Activated naive CD4-positive, alpha-beta T cell treated with anti-CD3 and anti-CD28 coated beads for 36 hours (primary cell): ENCODE data around the gene PACRG. TPM values are rescaled to one million over a fixed set of nuclear protein-coding genes. Genes with fewer than 3 reads are reported as not detected.

Source experiments
- CTCF ChIA-PET: fragments of 350-600 bp; sonication (Branson Sonifier 250); formaldehyde crosslinking; loops from one replicate; lab custom pipeline; 2021; ENCODE audit warnings: antibody characterized with exemption; lab: Charles Lee
- DNase-seq: peaks from one replicate; pipeline ENCODE4 v3.0.0-alpha.2; 2020
- H3K27ac Mint-ChIP-seq: one replicate; pipeline ENCODE4 v1.8.0; 2021; ENCODE audit warnings: mild to moderate bottlenecking, mixed read lengths
- H3K27me3 Mint-ChIP-seq: one replicate; pipeline ENCODE4 v1.8.0; 2021; ENCODE audit warnings: low read depth, mixed read lengths
- H3K36me3 Mint-ChIP-seq: one replicate; pipeline ENCODE4 v1.8.0; 2021; ENCODE audit warnings: low read depth, mixed read lengths
- H3K4me1 Mint-ChIP-seq: one replicate; pipeline ENCODE4 v1.8.0; 2021; ENCODE audit warnings: low read depth, mixed read lengths
- H3K4me3 Mint-ChIP-seq: one replicate; pipeline ENCODE4 v1.8.0; 2021; ENCODE audit warnings: mild to moderate bottlenecking, moderate library complexity, mixed read lengths
- H3K9me3 Mint-ChIP-seq: one replicate; pipeline ENCODE4 v1.8.0; 2021; ENCODE audit warnings: mixed read lengths
- intact Hi-C: fragments of 100-400 bp; cut with micrococcal nuclease; formaldehyde crosslinking; loops from one replicate; pipeline ENCODE4 v1.15.1; 2023
- total RNA-seq, 2 experiments: library from RNA; stranded (reverse); gene quantifications; one replicate each; pipeline ENCODE4 v1.2.3, GENCODE V29; 2021

The PACRG gene
- total RNA-seq, 2 experiments from 2014 or later, result not detected

DNA sequence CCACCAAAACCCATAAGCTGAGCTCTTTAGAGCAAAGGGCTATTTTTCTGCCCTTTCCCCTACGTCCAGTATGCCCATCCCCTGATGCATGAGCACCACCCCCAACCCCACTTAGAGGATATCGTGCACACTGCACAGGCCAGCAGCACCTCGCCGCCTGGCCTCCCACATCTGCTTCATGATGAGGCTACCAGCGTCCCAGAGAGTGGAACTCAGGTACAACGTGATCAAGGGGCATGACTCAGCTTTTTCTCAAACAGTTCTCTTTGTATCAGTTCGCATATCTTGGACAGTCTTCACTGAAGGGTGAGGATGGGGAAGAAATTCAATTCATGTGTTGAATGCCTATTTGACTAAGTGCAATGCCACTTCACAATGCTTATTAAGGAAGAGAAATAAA, 604.8 kb downstream of the PACRG start:
- Mint-ChIP-seq H3K36me3 (no peaks in the 10 kb centered on the region), H3K27me3 (peaks cover 8% of the 10 kb centered on the region), H3K4me3 (no peak overlapping the region), H3K27ac (no peak overlapping the region), H3K4me1 (no peaks in the 10 kb centered on the region), H3K9me3 (peaks cover 1% of the 10 kb centered on the region)
- no peak for DNase-seq
- intact Hi-C loops, result no loop called here
- CTCF ChIA-PET, result no interaction called here

DNA sequence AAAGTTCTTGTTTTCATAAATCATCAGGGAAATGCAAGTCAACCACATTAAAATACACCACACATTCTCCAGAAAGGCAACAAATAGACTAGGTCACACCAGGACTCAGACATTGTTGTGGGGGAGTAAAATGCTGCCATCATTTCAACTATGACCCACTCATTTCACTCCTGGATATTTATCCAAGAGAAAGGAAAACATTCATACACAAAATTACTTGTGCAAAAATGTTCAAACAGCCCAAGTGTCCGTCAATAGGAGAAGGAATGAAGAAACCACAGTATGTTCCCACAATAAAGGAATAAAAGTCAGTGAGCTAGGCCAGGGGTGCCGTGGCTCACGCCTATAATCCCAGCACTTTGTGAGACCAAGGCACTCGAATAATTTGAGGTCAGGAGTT, 605.3 kb downstream of the PACRG start:
- Mint-ChIP-seq H3K9me3 (no peaks in the 10 kb centered on the region), H3K27me3 (peaks cover 8% of the 10 kb centered on the region), H3K4me1 (no peaks in the 10 kb centered on the region), H3K27ac (no peak overlapping the region), H3K4me3 (no peak overlapping the region), H3K36me3 (no peaks in the 10 kb centered on the region)
- intact Hi-C loops, result no loop called here
- CTCF ChIA-PET, result no interaction called here
- DNase-seq, result no peak

DNA sequence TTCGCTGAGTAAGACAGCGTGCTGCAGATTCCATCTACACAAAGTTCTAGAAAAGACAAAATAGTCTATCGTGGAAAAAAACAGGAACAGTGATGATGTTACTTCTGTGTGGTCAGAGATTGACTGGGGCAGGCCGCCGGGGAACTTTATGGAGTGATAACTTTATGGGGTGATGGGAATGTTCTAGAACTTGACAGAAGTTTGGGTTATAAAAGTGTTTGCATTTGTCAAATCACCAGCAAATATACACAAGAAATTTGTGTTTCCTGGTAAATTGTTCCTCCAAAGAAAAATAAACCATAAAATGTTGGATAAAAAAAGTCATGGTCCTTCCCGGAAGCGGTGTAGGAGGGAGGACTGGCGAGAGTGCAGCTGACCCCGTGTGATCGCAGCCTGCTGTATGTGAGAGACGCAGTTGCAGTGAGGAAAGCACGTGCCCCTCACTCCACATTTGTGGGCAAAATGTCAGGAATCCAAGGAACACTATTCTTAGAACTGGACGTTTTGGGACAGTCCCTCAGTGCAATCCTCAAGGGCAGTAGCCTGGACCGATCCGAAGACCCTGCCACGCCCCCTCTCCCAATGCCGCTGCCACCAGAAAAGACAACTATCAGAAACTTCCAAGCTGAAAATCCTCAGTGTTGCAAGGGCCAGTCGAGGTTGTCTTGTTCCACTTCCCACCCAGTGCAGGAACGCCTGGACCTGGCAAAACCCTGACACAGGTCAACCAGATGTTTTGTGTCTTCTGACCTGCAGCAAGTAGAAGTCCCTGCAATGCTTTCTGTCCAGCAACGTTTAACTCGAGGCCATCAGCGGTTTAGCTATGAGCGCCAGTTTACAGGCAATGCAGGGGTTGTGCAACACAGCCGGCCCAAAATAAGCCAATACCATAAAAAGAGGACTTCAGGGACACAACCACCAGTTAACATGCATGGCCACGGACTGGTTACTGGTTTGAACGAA, 606.2 kb downstream of the PACRG start:
- intact Hi-C loops, result no loop called here
- peaks cover 8% of the 10 kb centered on the region for H3K27me3 Mint-ChIP-seq
- no peaks in the 10 kb centered on the region for H3K36me3 Mint-ChIP-seq
- no peak overlapping the region for H3K4me3 Mint-ChIP-seq
- DNase-seq, result no peak
- H3K4me1 Mint-ChIP-seq, result no peaks in the 10 kb centered on the region
- no peaks in the 10 kb centered on the region for H3K9me3 Mint-ChIP-seq
- CTCF ChIA-PET, result interaction anchor here (0.6 kb wide), 1 partner anchor 125 kb away, joined by 6 read pairs; no protein-coding TSS in a partner anchor
- H3K27ac Mint-ChIP-seq, result no peak overlapping the region

DNA sequence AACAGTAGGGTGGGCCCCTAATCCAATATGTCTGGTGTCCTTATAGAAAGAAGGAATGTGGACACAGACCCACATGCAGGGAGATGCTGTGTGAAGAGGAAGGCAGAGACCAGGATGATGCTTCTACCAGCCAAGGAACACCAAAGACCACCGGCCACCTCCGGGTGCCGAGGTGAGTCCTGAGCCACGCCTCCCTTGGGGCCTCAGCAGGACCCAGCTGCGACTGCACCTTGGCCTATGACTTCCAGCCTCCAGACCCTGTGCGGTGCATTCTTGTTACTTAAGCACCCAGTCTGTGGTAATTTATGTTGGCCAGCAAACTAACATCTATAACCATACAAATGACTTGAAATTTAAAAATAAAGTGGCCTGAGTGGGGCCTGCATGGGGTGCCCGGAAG, 607.3 kb downstream of the PACRG start:
- Mint-ChIP-seq H3K36me3 (no peaks in the 10 kb centered on the region), H3K27me3 (peaks cover 8% of the 10 kb centered on the region), H3K9me3 (no peaks in the 10 kb centered on the region), H3K4me1 (no peaks in the 10 kb centered on the region), H3K4me3 (no peak overlapping the region), H3K27ac (no peak overlapping the region)
- intact Hi-C loops, result no loop called here
- DNase-seq, result no peak
- CTCF ChIA-PET, result no interaction called here

DNA sequence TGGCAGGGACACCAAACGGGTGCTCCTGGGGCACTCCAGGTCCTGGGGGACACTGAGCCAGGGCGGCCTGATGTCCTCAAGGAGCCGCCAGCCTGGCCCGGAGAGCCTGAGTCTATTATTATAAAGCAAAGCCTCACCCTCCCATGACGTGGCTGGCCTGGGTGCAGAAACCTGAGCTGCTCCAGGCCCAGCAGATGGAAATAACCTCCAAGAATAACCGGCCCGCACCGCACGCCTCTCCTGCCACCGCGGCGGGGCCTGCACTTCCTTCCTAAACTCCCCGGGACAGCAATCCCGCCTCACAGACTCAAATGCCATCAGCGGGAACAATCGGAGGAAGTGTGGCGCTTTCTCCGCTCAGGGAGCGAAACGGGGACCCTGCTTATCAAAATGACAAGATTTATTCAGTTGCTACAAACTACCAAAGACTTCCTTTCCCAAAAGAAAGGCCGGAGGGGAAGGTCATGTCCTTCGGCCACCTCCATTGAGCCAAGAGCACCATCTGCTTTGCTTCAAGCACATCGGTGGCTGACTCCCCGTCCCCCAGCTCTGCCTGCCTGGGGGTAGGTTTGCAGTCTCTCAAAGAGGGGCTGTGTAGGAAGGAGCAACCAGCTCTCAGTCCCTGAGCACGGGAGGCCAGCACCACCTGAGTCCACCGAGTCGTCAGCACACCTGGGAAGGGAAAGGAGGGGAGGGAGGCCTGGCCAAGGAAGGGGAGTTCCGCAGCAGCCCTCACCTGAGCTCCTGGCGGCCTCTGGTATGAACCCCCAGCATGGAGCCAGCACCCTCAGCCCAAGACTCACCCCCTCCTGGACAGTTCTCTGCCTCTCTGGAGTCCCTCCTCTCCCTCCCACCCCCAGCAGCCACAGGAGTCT, 608.1 kb downstream of the PACRG start:
- Mint-ChIP-seq H3K4me3 (no peak overlapping the region), H3K27ac (no peak overlapping the region), H3K27me3 (peaks cover 8% of the 10 kb centered on the region), H3K36me3 (no peaks in the 10 kb centered on the region), H3K9me3 (no peaks in the 10 kb centered on the region), H3K4me1 (no peaks in the 10 kb centered on the region)
- intact Hi-C loops, result no loop called here
- CTCF ChIA-PET, result no interaction called here
- no peak for DNase-seq

DNA sequence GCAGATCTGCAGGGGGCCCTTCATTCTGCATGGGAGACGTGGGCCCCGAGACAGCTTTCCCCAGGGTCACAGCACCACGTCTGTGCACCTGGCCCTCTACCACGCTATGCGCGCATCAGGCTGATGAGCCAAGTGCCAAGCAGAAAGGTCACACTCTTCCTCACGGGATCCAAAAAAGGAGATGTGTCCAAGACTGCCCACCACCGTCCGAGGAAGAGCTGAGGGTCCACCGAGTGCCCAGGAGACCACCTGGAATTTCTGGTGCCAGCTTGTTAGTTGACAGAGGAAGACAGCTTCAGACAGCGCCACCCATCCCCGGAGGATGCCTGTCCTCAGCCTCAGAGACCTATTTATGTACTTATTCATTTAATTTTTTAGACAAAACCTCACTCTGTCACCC, 609.2 kb downstream of the PACRG start:
- H3K27me3 Mint-ChIP-seq, result peaks cover 8% of the 10 kb centered on the region
- no peak overlapping the region for H3K4me3 Mint-ChIP-seq
- CTCF ChIA-PET, result interaction anchor here (0.8 kb wide), 1 partner anchor 8 kb away, joined by 3 read pairs; no protein-coding TSS in a partner anchor
- no peaks in the 10 kb centered on the region for H3K36me3 Mint-ChIP-seq
- no peaks in the 10 kb centered on the region for H3K4me1 Mint-ChIP-seq
- intact Hi-C loops, result no loop called here
- no peaks in the 10 kb centered on the region for H3K9me3 Mint-ChIP-seq
- DNase-seq, result no peak
- no peak overlapping the region for H3K27ac Mint-ChIP-seq

DNA sequence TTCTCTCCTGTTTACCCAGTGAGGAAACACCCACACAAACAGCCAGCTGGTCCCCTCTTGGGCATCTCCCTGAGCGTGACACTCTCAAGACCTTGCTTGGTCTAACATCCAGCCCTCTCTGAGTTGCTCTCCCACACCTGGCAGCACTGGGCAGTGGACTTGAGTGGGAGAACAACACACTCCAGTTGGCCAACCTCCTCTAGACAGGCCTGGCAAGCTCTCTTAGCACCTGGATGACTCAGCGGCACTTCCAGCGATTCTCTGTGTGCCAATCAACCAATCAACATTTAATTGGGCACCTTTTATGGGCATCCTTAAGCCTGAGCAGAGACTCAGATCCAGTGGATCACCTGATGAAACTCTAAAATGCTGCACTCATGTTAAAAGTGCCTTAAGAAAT, 610.2 kb downstream of the PACRG start:
- Mint-ChIP-seq H3K4me3 (no peak overlapping the region), H3K4me1 (no peaks in the 10 kb centered on the region), H3K9me3 (no peaks in the 10 kb centered on the region), H3K27me3 (peaks cover 8% of the 10 kb centered on the region), H3K36me3 (no peaks in the 10 kb centered on the region), H3K27ac (no peak overlapping the region)
- CTCF ChIA-PET, result no interaction called here
- intact Hi-C loops, result no loop called here
- DNase-seq, result no peak

DNA sequence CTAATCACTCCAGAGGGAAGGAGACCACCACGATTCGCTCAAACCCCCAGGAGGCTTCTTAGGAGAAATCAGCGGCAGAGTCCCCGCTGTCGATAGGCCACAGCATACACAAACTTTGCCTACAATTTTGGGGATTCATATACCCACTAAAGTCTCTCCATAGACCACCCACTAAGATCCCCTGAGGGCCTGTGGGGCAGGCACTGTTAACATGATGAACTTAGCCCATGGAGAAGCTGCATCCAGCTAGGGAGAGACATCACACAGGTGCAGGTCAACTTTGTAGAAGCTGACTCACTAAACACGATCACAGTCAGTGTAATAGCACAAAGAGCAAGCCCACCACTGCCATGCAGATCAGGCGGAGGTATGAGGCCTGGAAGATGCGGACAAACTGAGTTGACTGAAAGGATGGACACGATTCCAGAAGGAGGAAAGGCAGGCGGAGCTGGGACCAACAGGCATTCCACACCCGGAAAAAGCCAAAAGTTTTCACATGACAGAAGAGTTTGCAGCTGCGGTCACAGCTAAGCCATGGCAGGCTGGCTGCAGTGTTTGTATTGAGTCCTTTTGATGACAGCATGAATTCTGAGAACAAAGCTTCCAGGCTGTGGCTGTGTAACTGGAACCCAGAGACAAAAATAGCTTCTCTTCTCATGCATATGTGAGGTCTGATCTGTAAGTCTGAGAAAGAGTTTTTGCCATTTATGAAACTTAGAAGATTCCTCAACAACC, 611.1 kb downstream of the PACRG start:
- H3K27ac Mint-ChIP-seq, result no peak overlapping the region
- no peak overlapping the region for H3K4me3 Mint-ChIP-seq
- intact Hi-C loops, result no loop called here
- H3K4me1 Mint-ChIP-seq, result no peaks in the 10 kb centered on the region
- CTCF ChIA-PET, result no interaction called here
- H3K9me3 Mint-ChIP-seq, result no peaks in the 10 kb centered on the region
- no peak for DNase-seq
- H3K27me3 Mint-ChIP-seq, result peaks cover 8% of the 10 kb centered on the region
- H3K36me3 Mint-ChIP-seq, result no peaks in the 10 kb centered on the region

DNA sequence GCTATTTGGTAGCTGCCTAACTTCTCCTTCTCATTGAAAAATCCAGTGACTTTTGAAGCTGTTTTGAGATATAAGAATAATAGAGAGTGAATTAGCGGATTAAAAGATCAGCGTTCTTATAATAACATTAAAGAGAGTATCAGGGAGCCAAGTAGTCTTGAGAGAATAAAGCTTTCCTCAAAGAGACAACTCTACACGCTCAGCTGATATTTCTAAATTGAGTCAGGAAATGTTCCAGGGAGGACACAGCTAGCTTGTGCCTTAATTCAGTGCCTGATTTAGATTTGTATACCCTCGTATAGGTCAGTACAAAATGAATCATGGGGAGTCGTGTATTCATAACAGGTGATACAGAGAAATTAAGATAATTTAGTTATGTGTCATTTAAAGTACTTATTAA, 611.7 kb downstream of the PACRG start:
- intact Hi-C loops, result no loop called here
- H3K36me3 Mint-ChIP-seq, result no peaks in the 10 kb centered on the region
- CTCF ChIA-PET, result no interaction called here
- no peak overlapping the region for H3K4me3 Mint-ChIP-seq
- H3K27me3 Mint-ChIP-seq, result peaks cover 7% of the 10 kb centered on the region
- no peaks in the 10 kb centered on the region for H3K9me3 Mint-ChIP-seq
- no peaks in the 10 kb centered on the region for H3K4me1 Mint-ChIP-seq
- no peak overlapping the region for H3K27ac Mint-ChIP-seq
- no peak for DNase-seq

DNA sequence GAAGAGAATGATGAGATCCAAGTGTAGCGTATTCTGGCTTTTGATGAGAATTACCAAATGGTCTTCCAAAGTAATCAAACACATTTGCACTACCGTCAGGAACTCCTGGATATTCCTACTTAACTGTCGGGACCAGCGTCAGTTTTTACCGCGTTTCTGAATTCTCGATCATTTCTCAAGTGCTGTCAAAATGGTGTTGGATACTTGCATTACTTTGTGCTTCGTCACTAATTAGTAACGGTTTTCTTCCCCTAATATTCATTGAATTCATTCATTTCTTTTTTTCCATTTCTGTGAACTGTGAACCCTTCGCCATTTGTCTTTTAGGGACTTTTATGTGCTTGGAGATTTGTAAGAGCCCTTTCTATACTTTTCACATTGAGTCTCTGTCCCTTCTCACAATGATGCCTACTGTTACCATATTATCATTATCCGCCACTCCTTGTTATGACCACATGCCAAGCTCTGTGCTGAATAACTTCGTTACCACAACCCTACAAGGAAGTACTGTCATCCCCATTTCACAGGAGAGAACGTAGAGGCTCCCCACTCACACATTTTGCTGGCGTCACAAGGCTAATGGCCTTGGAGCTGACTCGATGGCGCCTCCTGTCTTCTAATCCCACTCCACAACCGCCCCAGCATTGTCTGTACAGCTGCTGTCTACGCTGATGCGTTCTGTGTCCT, 612.6 kb downstream of the PACRG start:
- Mint-ChIP-seq H3K27ac (no peak overlapping the region), H3K9me3 (no peaks in the 10 kb centered on the region), H3K4me1 (no peaks in the 10 kb centered on the region), H3K4me3 (no peak overlapping the region), H3K27me3 (peaks cover 6% of the 10 kb centered on the region), H3K36me3 (no peaks in the 10 kb centered on the region)
- intact Hi-C loops, result no loop called here
- no peak for DNase-seq
- CTCF ChIA-PET, result interaction anchor here (0.5 kb wide), 1 partner anchor 654 kb away, joined by 3 read pairs; no protein-coding TSS in a partner anchor

DNA sequence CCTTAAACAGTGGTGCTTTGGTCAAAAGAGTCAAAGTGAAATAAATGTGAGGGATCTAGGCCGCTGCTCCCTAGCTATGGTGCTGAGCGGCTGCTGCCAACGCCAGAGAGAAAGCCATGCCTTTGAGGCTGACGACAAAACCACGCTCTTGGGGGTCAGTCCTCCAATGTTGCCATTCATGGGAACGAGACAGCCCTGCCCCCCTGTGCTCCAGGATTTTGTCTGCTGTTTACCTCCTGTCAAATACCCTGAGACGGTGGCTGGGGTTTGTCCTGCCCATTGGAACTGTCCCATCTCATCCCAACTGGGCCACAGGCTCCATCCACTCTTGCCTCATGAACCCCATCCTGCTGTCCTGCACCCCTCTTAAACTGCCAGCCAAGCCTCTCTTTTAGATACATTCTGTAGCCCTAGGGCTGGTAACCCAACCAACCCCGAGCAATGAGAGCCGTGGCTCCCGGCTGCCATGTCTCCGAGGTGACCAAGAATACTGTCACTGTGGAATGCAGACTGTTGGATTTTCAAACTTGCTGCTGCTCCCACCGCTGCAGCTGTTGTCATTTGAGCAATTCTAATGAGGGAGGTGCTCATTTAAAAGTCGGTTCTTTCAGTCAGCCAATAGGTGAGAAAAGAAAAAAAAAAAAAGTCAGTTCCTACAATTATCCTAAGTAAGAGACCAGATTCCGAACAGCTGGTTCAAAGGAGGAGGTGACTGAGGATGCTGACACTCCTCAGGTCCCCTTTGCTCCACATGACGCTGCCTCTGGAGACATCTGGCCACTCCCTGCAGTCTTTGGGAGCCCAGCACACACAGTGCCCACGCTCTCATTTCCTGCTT, 613.7 kb downstream of the PACRG start:
- H3K4me1 Mint-ChIP-seq, result no peaks in the 10 kb centered on the region
- intact Hi-C loops, result no loop called here
- no peaks in the 10 kb centered on the region for H3K9me3 Mint-ChIP-seq
- no peak overlapping the region for H3K4me3 Mint-ChIP-seq
- CTCF ChIA-PET, result no interaction called here
- H3K36me3 Mint-ChIP-seq, result no peaks in the 10 kb centered on the region
- no peak for DNase-seq
- peaks cover 3% of the 10 kb centered on the region for H3K27me3 Mint-ChIP-seq
- H3K27ac Mint-ChIP-seq, result no peak overlapping the region
